Endothelial cell of umbilical vein (primary cell): ENCODE data around the gene RPL36A. TPM values are rescaled to one million over a fixed set of nuclear protein-coding genes. Genes with fewer than 3 reads are reported as not detected.

ENCODE experiments used
- BruUV-seq: library from RNA; stranded (reverse); fragments of 400-500 nt; replicated peaks from 2 replicates; lab custom pipeline; 2021; lab: Mats Ljungman, UMichigan
- CTCF ChIA-PET: fragments of 300-600, 350-600 bp; sonication (Branson Sonifier 250); formaldehyde crosslinking; loops from one replicate; lab custom pipeline; 2021; ENCODE audit warnings: antibody characterized with exemption, inconsistent platforms; lab: Charles Lee
- POLR2A ChIA-PET: fragments of 300-600, 350-600 bp; sonication (Branson Sonifier 250); formaldehyde crosslinking; loops from one replicate; lab custom pipeline; 2021; ENCODE audit warnings: antibody characterized with exemption, inconsistent platforms; lab: Charles Lee
- DNase-seq: peaks from one replicate; pipeline ENCODE4 v3.0.0-alpha.2; 2011; ENCODE audit warnings: low read depth, low spot score
- FAIRE-seq: peaks from 2 replicates; lab custom pipeline; 2011; peaks lifted over from hg19 to GRCh38; lab: Jason Lieb, UNC
- H2AFZ ChIP-seq: 2 replicates; pipeline ENCODE4 v1.6.0; 2012; ENCODE audit warnings: low read depth, low read length, control low read depth, inconsistent platforms
- H3K27ac ChIP-seq: 2 replicates; pipeline ENCODE4 v1.5.1; 2011; ENCODE audit warnings: low read depth, mild to moderate bottlenecking, control low read depth, low read length, moderate library complexity; ENCODE audit not compliant: insufficient read depth
- H3K27me3 ChIP-seq, 2 experiments: 2 replicates each; pipeline versions ENCODE4 v1.6.0 to v1.6.1; 2011; ENCODE audit warnings: low read length in 2 of 2, mixed read lengths in 1 of 2; ENCODE audit not compliant: control insufficient read depth in 2 of 2, insufficient read depth in 2 of 2
- H3K36me3 ChIP-seq, 2 experiments: 2 replicates in 1 of 2; 3 replicates in 1 of 2; pipeline ENCODE4 v1.5.1; 2011; ENCODE audit warnings: low read length in 2 of 2, mild to moderate bottlenecking in 1 of 2, moderate library complexity in 1 of 2; ENCODE audit not compliant: control insufficient read depth in 2 of 2, insufficient read depth in 2 of 2; ENCODE audit errors: extremely low read depth in 1 of 2
- H3K4me1 ChIP-seq: 3 replicates; pipeline ENCODE4 v1.5.1; 2011; ENCODE audit warnings: mild to moderate bottlenecking, low read length; ENCODE audit not compliant: control insufficient read depth, insufficient read depth; ENCODE audit errors: extremely low read depth
- H3K4me2 ChIP-seq: 2 replicates; pipeline ENCODE4 v1.6.1; 2011; ENCODE audit warnings: low read length, control low read depth, mixed read lengths; ENCODE audit not compliant: insufficient read depth
- H3K4me3 ChIP-seq, 3 experiments: fragments of 200-600 bp in 1 of 3; sonication (generic), shearing (Covaris generic) in 1 of 3; replicated peaks in 1 of 3; 2 replicates each; pipeline ENCODE4 v1.5.1; 2011 to 2016; ENCODE audit warnings: control low read depth in 3 of 3, low read length in 3 of 3, mild to moderate bottlenecking in 2 of 3, inconsistent platforms in 1 of 3, low read depth in 1 of 3, moderate library complexity in 1 of 3; ENCODE audit not compliant: insufficient read depth in 1 of 3
- H3K79me2 ChIP-seq: 2 replicates; pipeline ENCODE4 v1.6.0; 2012; ENCODE audit warnings: low read length, inconsistent platforms; ENCODE audit not compliant: control insufficient read depth, insufficient read depth
- H3K9ac ChIP-seq: replicated peaks from 2 replicates; pipeline ENCODE3; 2011; ENCODE audit warnings: low read length, control low read depth; ENCODE audit not compliant: insufficient read depth; ENCODE audit errors: extremely low read depth
- H3K9me1 ChIP-seq: replicated peaks from 3 replicates; pipeline ENCODE4 v1.6.0; 2011; ENCODE audit warnings: mild to moderate bottlenecking, low read length; ENCODE audit not compliant: control insufficient read depth, insufficient read depth; ENCODE audit errors: extremely low read depth
- H3K9me3 ChIP-seq: replicated peaks from 2 replicates; pipeline ENCODE4 v1.5.1; 2012; ENCODE audit warnings: low read length, inconsistent platforms; ENCODE audit not compliant: control insufficient read depth, insufficient read depth
- H4K20me1 ChIP-seq: replicated peaks from 2 replicates; pipeline ENCODE3; 2011; ENCODE audit warnings: mild to moderate bottlenecking, low read length; ENCODE audit not compliant: control insufficient read depth, insufficient read depth; ENCODE audit errors: extremely low read depth
- EZH2 ChIP-seq: IDR thresholded peaks from 2 replicates; pipeline ENCODE4 v1.6.1; 2012; ENCODE audit warnings: borderline replicate concordance, low read depth, mild to moderate bottlenecking, moderate library complexity, low read length, inconsistent platforms; ENCODE audit not compliant: severe bottlenecking
- FOS ChIP-seq: IDR thresholded peaks from 2 replicates; pipeline ENCODE4 v1.6.1; 2011; ENCODE audit warnings: mild to moderate bottlenecking, low read length, moderate library complexity, borderline replicate concordance; ENCODE audit not compliant: insufficient read depth
- GATA2 ChIP-seq: IDR thresholded peaks from 2 replicates; pipeline ENCODE4 v1.7.0; 2011; ENCODE audit warnings: low read depth, mild to moderate bottlenecking, moderate library complexity, mixed read lengths, low read length; ENCODE audit not compliant: insufficient read length, insufficient read depth
- JUN ChIP-seq: IDR thresholded peaks from 2 replicates; pipeline ENCODE4 v1.6.1; 2011; ENCODE audit warnings: borderline replicate concordance, low read depth; ENCODE audit not compliant: insufficient read length, insufficient read depth
- MYC ChIP-seq: IDR thresholded peaks from one replicate; pipeline ENCODE4 v1.6.1; 2011; ENCODE audit warnings: mild to moderate bottlenecking, low read depth, low read length
- POLR2A ChIP-seq: IDR thresholded peaks from 2 replicates; pipeline ENCODE4 v1.6.1; 2012; ENCODE audit warnings: low read depth, mild to moderate bottlenecking, control low read depth, low read length
- POLR2AphosphoS5 ChIP-seq: IDR thresholded peaks from 2 replicates; pipeline ENCODE4 v1.6.1; 2012; ENCODE audit warnings: low read depth, mild to moderate bottlenecking, control low read depth, low read length, moderate library complexity; ENCODE audit not compliant: insufficient read depth
- dilution Hi-C: fragments of 300-500 bp; cut with MboI; formaldehyde crosslinking; loops from one replicate; pipeline ENCODE4 v1.15.0; 2019; ENCODE audit warnings: low sequenced_read_pairs; ENCODE audit not compliant: extremely low pct_ligation_motif_present
- intact Hi-C: fragments of 100-400 bp; cut with micrococcal nuclease; formaldehyde crosslinking; loops from one replicate; pipeline ENCODE4 v1.10.0; 2022
- polyA plus RNA-seq, 4 experiments: library from polyadenylated mRNA; depleted of rRNA in 3 of 4; stranded (reverse) in 3 of 4; unstranded in 1 of 4; fragments of >200 nt; gene quantifications; 2 replicates each; pipeline versions ENCODE4 v1.2.1 to v1.2.3, GENCODE V29; 2011 to 2012; ENCODE audit warnings: missing spikeins in 1 of 4
- total RNA-seq: library from RNA; stranded (reverse); gene quantifications from 2 replicates; pipeline ENCODE4 v1.2.3, GENCODE V29; 2021
- TF ChIP-seq, protein P1 (sequence below): IDR thresholded peaks from 2 replicates; pipeline ENCODE4 v1.6.1; 2011; ENCODE audit not compliant: insufficient read depth, insufficient read length
- TF ChIP-seq, protein P2 (sequence below), 2 donors: IDR thresholded peaks; 1 replicate in 1 of 2; 2 replicates in 1 of 2; pipeline ENCODE4 v1.5.1; 2011; ENCODE audit warnings: low read length in 2 of 2, mild to moderate bottlenecking in 2 of 2, moderate library complexity in 2 of 2, control low read depth in 1 of 2, inconsistent platforms in 1 of 2, low read depth in 1 of 2; ENCODE audit not compliant: insufficient read depth in 1 of 2; ENCODE audit errors: extremely low read depth in 1 of 2

The RPL36A gene
- total and polyA plus RNA-seq, 2 donors (not counting 3 experiments of a cell fraction or from before 2014, with no cell fraction given) = 284 to 1,196 TPM

GRCh38 chrX:101398694-101399093 is 7.9 kb downstream of the RPL36A start:
- peaks cover 0 to 4% of the 10 kb centered on the region in 2 experiments for H3K36me3 ChIP-seq
- TF ChIP-seq JUN = no peak
- TF ChIP-seq, protein P1, sequence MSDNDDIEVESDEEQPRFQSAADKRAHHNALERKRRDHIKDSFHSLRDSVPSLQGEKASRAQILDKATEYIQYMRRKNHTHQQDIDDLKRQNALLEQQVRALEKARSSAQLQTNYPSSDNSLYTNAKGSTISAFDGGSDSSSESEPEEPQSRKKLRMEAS = no peak
- TF ChIP-seq, protein P2, sequence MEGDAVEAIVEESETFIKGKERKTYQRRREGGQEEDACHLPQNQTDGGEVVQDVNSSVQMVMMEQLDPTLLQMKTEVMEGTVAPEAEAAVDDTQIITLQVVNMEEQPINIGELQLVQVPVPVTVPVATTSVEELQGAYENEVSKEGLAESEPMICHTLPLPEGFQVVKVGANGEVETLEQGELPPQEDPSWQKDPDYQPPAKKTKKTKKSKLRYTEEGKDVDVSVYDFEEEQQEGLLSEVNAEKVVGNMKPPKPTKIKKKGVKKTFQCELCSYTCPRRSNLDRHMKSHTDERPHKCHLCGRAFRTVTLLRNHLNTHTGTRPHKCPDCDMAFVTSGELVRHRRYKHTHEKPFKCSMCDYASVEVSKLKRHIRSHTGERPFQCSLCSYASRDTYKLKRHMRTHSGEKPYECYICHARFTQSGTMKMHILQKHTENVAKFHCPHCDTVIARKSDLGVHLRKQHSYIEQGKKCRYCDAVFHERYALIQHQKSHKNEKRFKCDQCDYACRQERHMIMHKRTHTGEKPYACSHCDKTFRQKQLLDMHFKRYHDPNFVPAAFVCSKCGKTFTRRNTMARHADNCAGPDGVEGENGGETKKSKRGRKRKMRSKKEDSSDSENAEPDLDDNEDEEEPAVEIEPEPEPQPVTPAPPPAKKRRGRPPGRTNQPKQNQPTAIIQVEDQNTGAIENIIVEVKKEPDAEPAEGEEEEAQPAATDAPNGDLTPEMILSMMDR (IDR thresholded peaks at IDR 0.05; ENCODE audit: extremely low read depth in 1 of 2, insufficient read depth in 1 of 2, low read depth in 1 of 2, low read length in 2 of 2) = no peak
- TF ChIP-seq EZH2 = no peak
- TF ChIP-seq GATA2 = no peak
- no peak for TF ChIP-seq POLR2AphosphoS5
- TF ChIP-seq FOS = no peak
- TF ChIP-seq POLR2A = no peak
- TF ChIP-seq MYC = no peak
- BruUV-seq = no TSS peak
- ChIA-PET POLR2A (no interaction called here), CTCF (no interaction called here)
- H3K9ac ChIP-seq = no peak overlapping the region
- no peaks in the 10 kb centered on the region for H3K9me3 ChIP-seq
- intact Hi-C loops (no loop called here), dilution Hi-C loops (no loop called here)
- DNase-seq (no peak), FAIRE-seq (no peak)
- H3K27ac ChIP-seq = no peak overlapping the region
- no peak overlapping the region for H3K4me3 ChIP-seq
- no peak overlapping the region for H2AFZ ChIP-seq
- peaks cover 2% of the 10 kb centered on the region for H3K4me1 ChIP-seq
- H3K4me2 ChIP-seq = no peak overlapping the region
- H3K27me3 ChIP-seq = no peaks in the 10 kb centered on the region
- no peaks in the 10 kb centered on the region for H3K9me1 ChIP-seq
- peaks cover 2% of the 10 kb centered on the region for H3K79me2 ChIP-seq
- no peaks in the 10 kb centered on the region for H4K20me1 ChIP-seq
